A549 (cell line): ENCODE results near the gene HNRNPLL.

Experiments used
- HDAC2 ChIP-seq: fragments of 200-600 bp; sonication (generic); IDR thresholded peaks from 2 replicates; pipeline ENCODE4 v1.6.1; 2016
- JUN ChIP-seq, 2 experiments: fragments of >200 bp; sonication (Bioruptor Twin); formaldehyde crosslinking; IDR thresholded peaks; 2 replicates in 1 of 2; 3 replicates in 1 of 2; pipeline ENCODE4 v1.6.1; 2016 to 2017
- POLR2A ChIP-seq: IDR thresholded peaks from 2 replicates; pipeline ENCODE4 v1.6.1; 2012; ENCODE audit warnings: mild to moderate bottlenecking, low read length
- SMC3 ChIP-seq: fragments of >200 bp; sonication (Bioruptor Twin); formaldehyde crosslinking; IDR thresholded peaks from 3 replicates; pipeline ENCODE4 v1.6.1; 2018; ENCODE audit warnings: inconsistent platforms
- TF ChIP-seq, protein P1 (sequence below): fragments of >200 bp; sonication (Bioruptor Twin); formaldehyde crosslinking; IDR thresholded peaks from 3 replicates; pipeline ENCODE4 v1.5.1; 2016
- TF ChIP-seq, protein P2 (sequence below): fragments of 200-600 bp; sonication (generic); IDR thresholded peaks from 2 replicates; pipeline ENCODE4 v1.6.1; 2016; ENCODE audit warnings: antibody characterized with exemption, mild to moderate bottlenecking, moderate library complexity

DNA sequence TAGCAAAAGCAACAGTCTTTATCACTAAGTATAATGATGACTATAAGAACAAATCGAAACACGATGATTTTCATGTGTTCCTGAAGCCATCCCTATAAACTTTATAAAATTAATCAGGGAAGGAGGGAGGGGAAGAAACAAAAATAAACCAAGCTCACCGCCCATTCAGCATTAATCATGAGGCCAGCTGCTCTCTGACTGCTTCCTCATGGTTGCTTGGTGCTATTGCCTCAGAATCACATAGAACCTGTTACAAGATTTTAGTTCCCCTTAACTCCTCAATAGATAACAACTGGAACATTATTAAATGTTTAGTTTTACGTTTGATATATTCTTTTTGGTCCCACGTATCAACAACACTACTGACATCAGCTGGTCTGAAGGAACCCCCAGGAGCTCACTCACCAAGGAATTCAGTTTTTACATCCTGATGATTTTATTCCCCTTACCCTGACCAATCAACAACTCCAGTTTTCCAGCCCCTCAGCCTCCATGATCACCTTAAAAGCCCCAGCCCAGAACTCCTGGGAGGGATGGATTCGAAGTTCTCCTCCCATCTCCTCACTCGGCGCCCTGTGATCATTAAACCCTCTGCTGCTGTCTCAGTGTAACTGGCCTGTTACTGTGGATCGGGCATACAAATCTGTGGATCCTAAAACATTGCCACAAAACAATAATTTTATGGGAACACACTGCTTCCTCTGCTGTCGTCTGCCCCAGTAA lies 10.6 kb upstream of the HNRNPLL start:
- TF ChIP-seq, protein P1, sequence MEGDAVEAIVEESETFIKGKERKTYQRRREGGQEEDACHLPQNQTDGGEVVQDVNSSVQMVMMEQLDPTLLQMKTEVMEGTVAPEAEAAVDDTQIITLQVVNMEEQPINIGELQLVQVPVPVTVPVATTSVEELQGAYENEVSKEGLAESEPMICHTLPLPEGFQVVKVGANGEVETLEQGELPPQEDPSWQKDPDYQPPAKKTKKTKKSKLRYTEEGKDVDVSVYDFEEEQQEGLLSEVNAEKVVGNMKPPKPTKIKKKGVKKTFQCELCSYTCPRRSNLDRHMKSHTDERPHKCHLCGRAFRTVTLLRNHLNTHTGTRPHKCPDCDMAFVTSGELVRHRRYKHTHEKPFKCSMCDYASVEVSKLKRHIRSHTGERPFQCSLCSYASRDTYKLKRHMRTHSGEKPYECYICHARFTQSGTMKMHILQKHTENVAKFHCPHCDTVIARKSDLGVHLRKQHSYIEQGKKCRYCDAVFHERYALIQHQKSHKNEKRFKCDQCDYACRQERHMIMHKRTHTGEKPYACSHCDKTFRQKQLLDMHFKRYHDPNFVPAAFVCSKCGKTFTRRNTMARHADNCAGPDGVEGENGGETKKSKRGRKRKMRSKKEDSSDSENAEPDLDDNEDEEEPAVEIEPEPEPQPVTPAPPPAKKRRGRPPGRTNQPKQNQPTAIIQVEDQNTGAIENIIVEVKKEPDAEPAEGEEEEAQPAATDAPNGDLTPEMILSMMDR = no peak
- TF ChIP-seq SMC3 (no peak), JUN (IDR thresholded peaks at IDR 0.05) (no peak), POLR2A (no peak), HDAC2 (no peak)
- TF ChIP-seq, protein P2, sequence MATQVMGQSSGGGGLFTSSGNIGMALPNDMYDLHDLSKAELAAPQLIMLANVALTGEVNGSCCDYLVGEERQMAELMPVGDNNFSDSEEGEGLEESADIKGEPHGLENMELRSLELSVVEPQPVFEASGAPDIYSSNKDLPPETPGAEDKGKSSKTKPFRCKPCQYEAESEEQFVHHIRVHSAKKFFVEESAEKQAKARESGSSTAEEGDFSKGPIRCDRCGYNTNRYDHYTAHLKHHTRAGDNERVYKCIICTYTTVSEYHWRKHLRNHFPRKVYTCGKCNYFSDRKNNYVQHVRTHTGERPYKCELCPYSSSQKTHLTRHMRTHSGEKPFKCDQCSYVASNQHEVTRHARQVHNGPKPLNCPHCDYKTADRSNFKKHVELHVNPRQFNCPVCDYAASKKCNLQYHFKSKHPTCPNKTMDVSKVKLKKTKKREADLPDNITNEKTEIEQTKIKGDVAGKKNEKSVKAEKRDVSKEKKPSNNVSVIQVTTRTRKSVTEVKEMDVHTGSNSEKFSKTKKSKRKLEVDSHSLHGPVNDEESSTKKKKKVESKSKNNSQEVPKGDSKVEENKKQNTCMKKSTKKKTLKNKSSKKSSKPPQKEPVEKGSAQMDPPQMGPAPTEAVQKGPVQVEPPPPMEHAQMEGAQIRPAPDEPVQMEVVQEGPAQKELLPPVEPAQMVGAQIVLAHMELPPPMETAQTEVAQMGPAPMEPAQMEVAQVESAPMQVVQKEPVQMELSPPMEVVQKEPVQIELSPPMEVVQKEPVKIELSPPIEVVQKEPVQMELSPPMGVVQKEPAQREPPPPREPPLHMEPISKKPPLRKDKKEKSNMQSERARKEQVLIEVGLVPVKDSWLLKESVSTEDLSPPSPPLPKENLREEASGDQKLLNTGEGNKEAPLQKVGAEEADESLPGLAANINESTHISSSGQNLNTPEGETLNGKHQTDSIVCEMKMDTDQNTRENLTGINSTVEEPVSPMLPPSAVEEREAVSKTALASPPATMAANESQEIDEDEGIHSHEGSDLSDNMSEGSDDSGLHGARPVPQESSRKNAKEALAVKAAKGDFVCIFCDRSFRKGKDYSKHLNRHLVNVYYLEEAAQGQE = no peak
